ENCODE data around the gene ODAD2.

ODAD2 gene

DNA sequence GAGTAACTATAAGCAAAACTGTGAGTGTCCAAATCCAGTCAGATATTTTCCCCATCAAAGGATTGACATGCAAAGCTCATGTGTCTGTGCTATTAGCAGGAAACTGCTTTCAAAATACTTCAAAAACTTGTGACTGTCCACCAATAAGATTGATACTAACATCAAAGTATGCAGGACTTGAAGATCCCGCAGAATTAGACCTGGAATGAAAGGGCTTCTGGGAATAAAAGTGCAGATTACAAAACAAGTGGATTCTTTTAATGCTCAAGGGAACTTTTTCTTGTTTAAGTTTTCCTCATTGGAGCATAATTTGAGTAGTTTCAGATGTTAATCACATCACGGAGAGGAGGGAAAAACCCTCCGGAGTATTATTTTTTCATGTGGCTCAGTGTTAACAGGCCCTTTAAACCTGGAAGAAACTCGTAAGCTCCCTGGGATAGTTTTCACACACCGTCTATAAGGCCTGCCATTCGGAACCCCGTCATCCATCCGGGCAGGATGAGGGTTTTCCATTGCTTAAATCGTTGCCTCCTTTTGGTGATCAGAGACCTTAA lies 219.3 kb downstream of the ODAD2 start:
- Mint-ChIP-seq H3K4me1 (no peaks in the 10 kb centered on the region), H3K9me3 (no peaks in the 10 kb centered on the region), H3K36me3 (no peaks in the 10 kb centered on the region), H3K27ac (no peak overlapping the region), H3K4me3 (no peak overlapping the region)
- DNase-seq (ENCODE audit: low spot score in 2 of 2) (no peak), ATAC-seq (no peak)

DNA sequence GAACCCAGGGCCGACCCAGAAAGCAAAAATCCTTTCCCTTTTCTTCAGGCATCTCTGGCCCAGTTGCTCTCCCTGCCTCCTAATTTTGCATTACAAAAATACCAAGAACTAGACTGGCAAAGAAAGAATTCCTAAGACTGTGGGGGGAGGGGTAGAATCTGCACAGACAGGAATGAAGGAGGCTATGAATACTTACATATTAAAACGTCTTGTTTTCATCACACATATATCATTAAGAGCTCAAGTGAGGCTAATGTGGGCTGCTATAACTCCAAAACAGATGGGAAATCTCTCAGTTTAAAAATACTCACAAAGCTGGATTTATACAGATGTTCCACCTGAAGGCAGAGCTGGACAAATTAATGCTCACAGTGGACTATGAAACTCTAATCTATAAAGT lies 224.0 kb downstream of the ODAD2 start:
- Mint-ChIP-seq H3K4me1 (no peaks in the 10 kb centered on the region), H3K9me3 (no peaks in the 10 kb centered on the region), H3K27ac (no peak overlapping the region), H3K36me3 (no peaks in the 10 kb centered on the region), H3K4me3 (no peak overlapping the region)
- DNase-seq (ENCODE audit: low spot score in 2 of 2) (no peak), ATAC-seq (no peak)

DNA sequence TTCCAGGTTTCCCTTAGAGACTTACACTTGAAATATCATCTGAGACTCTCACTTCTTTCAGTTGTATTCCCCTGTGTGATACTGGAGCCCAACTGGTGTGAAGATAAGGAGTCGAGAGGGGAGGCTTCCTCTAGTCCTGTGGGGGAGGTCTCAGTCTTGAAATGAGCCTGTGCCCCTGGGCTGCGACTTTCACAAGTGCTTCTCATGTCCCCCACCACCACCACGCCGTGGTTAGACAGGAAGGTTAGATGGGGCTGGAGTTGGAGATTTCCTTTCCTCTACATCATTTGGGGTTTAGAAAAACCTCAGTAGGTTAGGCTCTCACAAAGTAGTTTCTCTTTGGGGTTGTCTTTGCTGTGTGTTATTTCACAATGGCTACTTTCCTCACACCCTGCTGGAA lies 227.6 kb downstream of the ODAD2 start:
- Mint-ChIP-seq H3K27ac (no peak overlapping the region), H3K36me3 (no peaks in the 10 kb centered on the region), H3K4me3 (no peak overlapping the region), H3K4me1 (no peaks in the 10 kb centered on the region), H3K9me3 (no peaks in the 10 kb centered on the region)
- DNase-seq (ENCODE audit: low spot score in 2 of 2) (peak in 1 of 2 donors; percentile 53), ATAC-seq (peak; percentile 80)

DNA sequence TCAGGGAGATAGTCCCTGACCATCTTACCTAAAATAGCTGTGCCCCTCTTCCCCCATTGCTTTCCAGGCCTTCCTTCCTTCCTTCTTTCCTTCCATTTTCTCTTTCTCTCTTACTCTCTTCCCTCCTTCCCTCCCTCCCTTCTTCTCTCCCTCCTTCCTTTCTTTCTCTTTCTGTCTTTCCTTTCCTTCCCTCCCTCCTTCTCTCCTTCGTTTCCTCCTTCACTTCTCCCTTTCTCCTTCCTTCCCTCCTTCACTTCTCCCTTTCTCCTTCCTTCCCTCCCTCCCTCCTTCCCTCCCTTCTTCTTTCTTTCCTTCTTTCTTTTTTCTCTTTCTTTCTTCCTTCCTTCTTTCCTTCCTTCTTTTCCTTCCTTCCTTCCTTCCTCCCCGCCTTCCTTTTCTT lies 228.7 kb downstream of the ODAD2 start:
- no peaks in the 10 kb centered on the region for H3K36me3 Mint-ChIP-seq
- H3K4me3 Mint-ChIP-seq = no peak overlapping the region
- H3K9me3 Mint-ChIP-seq = no peaks in the 10 kb centered on the region
- no peaks in the 10 kb centered on the region for H3K4me1 Mint-ChIP-seq
- DNase-seq (ENCODE audit: low spot score in 2 of 2) (no peak), ATAC-seq (no peak)
- no peak overlapping the region for H3K27ac Mint-ChIP-seq

Data from stimulated activated effector memory CD8-positive, alpha-beta T cell treated with anti-CD3 and anti-CD28 coated beads, Interleukin-12 subunit alpha, Interleukin-12 subunit beta, amount 100 ng/mL, for 72 hours (primary cell).